ENCODE data around the gene CBLB. TPM values are rescaled to one million over a fixed set of nuclear protein-coding genes. Genes with fewer than 3 reads are reported as not detected.

Gene CBLB
- total RNA-seq, 6 experiments from 2014 or later, result 9.4 to 21.4 (median 18.2) TPM

GRCh38 chr3:105746231-105746996 is 122.4 kb downstream of the CBLB start:
- ATAC-seq (peak; percentile 32 to 70 (median 46)), DNase-seq (no peak)
- H3K4me3 ChIP-seq, result no peak overlapping the region
- intact Hi-C loops (cut with DNase I), result no loop called here
- H3K27me3 ChIP-seq, result no peaks in the 10 kb centered on the region
- H3K27ac ChIP-seq, result no peak overlapping the region
- WGBS (ENCODE audit: insufficient coverage, low coverage, low lambda C conversion rate, missing lambda C conversion rate), result 72% methylated on average over 3 of the region's 3 CpGs
- no peaks in the 10 kb centered on the region for H3K4me1 ChIP-seq
- H3K36me3 ChIP-seq, result no peaks in the 10 kb centered on the region
- no peaks in the 10 kb centered on the region for H3K9me3 ChIP-seq
- no peak for TF ChIP-seq POLR2A (IDR thresholded peaks at IDR 0.05)
- no peak for TF ChIP-seq CTCF (IDR thresholded peaks at IDR 0.05)

DNA sequence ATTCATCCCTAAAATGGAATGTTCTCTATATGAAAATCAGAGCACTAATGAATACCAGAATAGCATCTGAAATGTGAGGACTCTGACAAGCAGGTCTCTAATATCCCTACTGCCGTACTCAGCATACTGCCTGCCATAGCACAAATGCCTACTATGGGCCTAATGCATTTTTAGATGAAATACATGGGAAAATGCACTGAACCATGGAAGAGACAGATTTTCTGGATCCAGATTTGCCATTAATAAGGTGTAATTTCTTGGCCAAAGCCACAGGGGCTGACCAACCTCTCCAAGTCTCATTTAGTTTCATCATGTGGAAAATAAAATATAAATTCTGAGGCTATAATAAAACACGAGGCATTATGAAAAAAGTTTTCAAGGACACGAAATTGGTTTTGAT is 123.8 kb downstream of the CBLB start:
- 82% methylated on average over 2 of the region's 3 CpGs for WGBS (ENCODE audit: insufficient coverage, low coverage, low lambda C conversion rate, missing lambda C conversion rate)
- intact Hi-C loops (cut with DNase I), result no loop called here
- Histone ChIP-seq H3K27ac (no peak overlapping the region), H3K4me3 (no peak overlapping the region), H3K9me3 (no peaks in the 10 kb centered on the region), H3K4me1 (no peaks in the 10 kb centered on the region), H3K36me3 (no peaks in the 10 kb centered on the region), H3K27me3 (no peaks in the 10 kb centered on the region)
- DNase-seq, result no peak
- no peak for TF ChIP-seq POLR2A (IDR thresholded peaks at IDR 0.05)
- no peak for TF ChIP-seq CTCF (IDR thresholded peaks at IDR 0.05)
- ATAC-seq, result no peak

- Histone ChIP-seq H3K27ac (no peak overlapping the region), H3K27me3 (no peaks in the 10 kb centered on the region), H3K9me3 (no peaks in the 10 kb centered on the region), H3K36me3 (no peaks in the 10 kb centered on the region), H3K4me1 (no peaks in the 10 kb centered on the region), H3K4me3 (no peak overlapping the region)
- intact Hi-C loops (cut with DNase I), result no loop called here
- TF ChIP-seq POLR2A (IDR thresholded peaks at IDR 0.05) (no peak), CTCF (IDR thresholded peaks at IDR 0.05) (no peak)
- ATAC-seq (no peak), DNase-seq (no peak)
- WGBS (ENCODE audit: insufficient coverage, low coverage, low lambda C conversion rate, missing lambda C conversion rate), result 100% methylated on average over 1 of the region's 1 CpG
Measured at GRCh38 chr3:105744202-105744601, 124.6 kb downstream of the CBLB start.

GRCh38 chr3:105733356-105733755 is 135.5 kb downstream of the CBLB start:
- 88% methylated on average over 2 of the region's 2 CpGs for WGBS (ENCODE audit: insufficient coverage, low coverage, low lambda C conversion rate, missing lambda C conversion rate)
- intact Hi-C loops (cut with DNase I), result no loop called here
- DNase-seq (no peak), ATAC-seq (peak in 1 of 4 donors; percentile 28)
- Histone ChIP-seq H3K4me3 (no peak overlapping the region), H3K27ac (no peak overlapping the region), H3K27me3 (no peaks in the 10 kb centered on the region), H3K4me1 (peaks cover 0 to 4% (median 0%) of the 10 kb centered on the region in 4 donors), H3K9me3 (no peaks in the 10 kb centered on the region), H3K36me3 (no peaks in the 10 kb centered on the region)
- TF ChIP-seq CTCF (IDR thresholded peaks at IDR 0.05) (no peak), POLR2A (IDR thresholded peaks at IDR 0.05) (no peak)

All from right lobe of liver (tissue), 6 donors.